ENCODE data around the gene NFATC2IP.
"Not testable (repeated sequence)": the region's sequence is repeated elsewhere in the genome, so short reads cannot be mapped to it uniquely, and the experiment has no call there.

Gene NFATC2IP

GRCh38 chr16:28974437-28975157, 23.9 kb downstream of the NFATC2IP start, which contains the start of gene SPNS1:
TSS of gene SPNS1 (plus strand) at chr16:28974778. CDS start at chr16:28975152, 374 bp downstream.
- TF ChIP-seq, protein P1, sequence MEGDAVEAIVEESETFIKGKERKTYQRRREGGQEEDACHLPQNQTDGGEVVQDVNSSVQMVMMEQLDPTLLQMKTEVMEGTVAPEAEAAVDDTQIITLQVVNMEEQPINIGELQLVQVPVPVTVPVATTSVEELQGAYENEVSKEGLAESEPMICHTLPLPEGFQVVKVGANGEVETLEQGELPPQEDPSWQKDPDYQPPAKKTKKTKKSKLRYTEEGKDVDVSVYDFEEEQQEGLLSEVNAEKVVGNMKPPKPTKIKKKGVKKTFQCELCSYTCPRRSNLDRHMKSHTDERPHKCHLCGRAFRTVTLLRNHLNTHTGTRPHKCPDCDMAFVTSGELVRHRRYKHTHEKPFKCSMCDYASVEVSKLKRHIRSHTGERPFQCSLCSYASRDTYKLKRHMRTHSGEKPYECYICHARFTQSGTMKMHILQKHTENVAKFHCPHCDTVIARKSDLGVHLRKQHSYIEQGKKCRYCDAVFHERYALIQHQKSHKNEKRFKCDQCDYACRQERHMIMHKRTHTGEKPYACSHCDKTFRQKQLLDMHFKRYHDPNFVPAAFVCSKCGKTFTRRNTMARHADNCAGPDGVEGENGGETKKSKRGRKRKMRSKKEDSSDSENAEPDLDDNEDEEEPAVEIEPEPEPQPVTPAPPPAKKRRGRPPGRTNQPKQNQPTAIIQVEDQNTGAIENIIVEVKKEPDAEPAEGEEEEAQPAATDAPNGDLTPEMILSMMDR (IDR thresholded peaks at IDR 0.05; ENCODE audit: low read depth, low read length): no peak

DNA sequence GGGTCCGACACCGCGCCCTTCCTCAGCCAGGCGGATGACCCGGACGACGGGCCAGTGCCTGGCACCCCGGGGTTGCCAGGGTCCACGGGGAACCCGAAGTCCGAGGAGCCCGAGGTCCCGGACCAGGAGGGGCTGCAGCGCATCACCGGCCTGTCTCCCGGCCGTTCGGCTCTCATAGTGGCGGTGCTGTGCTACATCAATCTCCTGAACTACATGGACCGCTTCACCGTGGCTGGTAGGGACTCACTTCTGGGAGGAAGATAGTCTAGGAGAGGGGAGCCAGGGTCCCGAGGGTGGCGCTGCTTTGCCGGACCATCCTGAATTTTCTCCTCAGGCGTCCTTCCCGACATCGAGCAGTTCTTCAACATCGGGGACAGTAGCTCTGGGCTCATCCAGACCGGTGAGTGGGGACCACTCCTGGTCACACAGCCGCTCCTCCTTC, 24.4 kb downstream of the NFATC2IP start:
- TF ChIP-seq, protein P1 (IDR thresholded peaks at IDR 0.05; ENCODE audit: low read depth, low read length): no peak
- no peak for DNase-seq (ENCODE audit: extremely low read depth, low read depth)

More at GRCh38 chr16:28974437-28975157, 23.9 kb downstream of the NFATC2IP start, which contains the start of gene SPNS1:
- DNase-seq (ENCODE audit: extremely low read depth, low read depth): peak; percentile 93

DNA sequence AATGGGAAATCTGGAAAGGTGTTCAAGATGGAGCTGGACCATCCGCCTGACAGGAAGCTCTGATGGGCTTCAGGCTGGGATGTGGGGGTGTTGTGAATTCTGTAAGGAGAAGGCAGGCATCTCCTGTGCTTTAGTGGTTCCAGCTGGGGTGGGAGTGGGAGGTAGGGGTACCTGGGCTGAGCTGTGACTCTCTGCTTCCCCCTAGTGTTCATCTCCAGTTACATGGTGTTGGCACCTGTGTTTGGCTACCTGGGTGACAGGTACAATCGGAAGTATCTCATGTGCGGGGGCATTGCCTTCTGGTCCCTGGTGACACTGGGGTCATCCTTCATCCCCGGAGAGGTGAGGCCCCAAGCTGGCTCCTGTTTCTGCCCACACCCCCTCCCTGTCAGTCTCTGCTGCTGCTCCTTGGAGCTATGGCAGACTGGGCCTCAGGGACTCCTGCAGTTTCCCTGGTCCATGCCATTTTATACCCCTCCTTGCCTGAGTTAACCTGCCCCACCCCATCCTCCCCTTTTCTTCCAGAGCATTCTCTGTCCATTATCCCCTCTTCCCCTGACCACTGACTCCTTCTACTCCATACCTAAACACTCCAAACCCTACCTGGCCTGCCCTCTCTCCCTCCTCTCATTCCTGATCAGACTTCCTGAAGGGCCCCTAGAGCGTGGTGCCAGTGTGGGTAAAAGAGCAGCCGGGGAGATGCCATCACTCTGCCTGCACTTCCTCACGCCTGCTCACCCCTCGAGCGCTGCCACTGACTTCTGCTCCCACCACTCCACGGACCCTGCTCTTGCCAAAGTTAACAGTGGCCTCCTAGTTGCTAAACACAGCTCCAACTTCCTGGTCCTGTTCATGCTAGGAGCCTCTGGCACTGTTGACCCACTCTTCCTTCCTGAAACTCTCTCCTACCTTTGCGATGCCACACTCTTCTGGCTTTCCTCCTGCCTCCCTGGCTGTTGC, 27.2 kb downstream of the NFATC2IP start:
- TF ChIP-seq, protein P1 (IDR thresholded peaks at IDR 0.05; ENCODE audit: low read depth, low read length): peak; percentile 14
- no peak for DNase-seq (ENCODE audit: extremely low read depth, low read depth)

DNA sequence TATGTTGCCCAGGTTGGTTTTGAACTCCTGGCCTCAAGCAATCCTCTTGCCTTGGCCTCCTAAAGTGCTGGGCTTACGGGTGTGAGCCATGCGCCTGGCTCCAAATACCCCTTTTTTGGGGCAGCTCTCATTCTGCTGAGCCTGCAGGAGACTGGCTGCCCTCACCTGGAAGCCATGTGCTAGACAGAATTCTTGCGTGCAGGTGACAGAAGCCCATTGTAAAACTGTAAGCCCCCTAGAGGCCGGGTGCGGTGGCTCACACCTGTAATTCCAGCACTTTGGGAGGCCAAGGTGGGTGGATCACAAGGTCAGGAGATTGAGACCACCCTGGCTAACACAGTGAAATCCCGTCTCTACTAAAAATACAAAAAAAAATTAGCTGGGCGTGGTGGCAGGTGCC, 29.6 kb downstream of the NFATC2IP start:
- DNase-seq (ENCODE audit: extremely low read depth, low read depth): not testable (repeated sequence)

DNA sequence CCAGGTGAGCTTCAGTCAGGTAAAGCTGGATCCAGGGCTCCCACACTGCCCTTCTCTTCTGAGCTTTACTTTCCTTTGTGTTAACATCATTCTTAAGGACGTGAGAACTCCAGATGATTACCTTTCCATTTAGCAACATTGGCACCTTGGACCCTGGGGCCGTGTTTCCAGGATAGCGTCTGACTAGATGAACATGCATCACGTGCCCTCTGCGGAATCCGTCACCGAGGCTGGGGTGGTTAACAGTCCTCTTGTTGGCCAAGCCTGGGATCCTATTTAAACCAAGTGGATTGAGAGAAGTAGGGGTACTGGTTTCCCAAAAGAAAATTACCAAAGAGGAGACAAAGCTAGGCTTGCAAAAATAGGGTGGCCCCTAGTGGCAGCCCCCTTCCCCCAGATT, 30.2 kb downstream of the NFATC2IP start:
- TF ChIP-seq, protein P1 (IDR thresholded peaks at IDR 0.05; ENCODE audit: low read depth, low read length): no peak
- no peak for DNase-seq (ENCODE audit: extremely low read depth, low read depth)

DNA sequence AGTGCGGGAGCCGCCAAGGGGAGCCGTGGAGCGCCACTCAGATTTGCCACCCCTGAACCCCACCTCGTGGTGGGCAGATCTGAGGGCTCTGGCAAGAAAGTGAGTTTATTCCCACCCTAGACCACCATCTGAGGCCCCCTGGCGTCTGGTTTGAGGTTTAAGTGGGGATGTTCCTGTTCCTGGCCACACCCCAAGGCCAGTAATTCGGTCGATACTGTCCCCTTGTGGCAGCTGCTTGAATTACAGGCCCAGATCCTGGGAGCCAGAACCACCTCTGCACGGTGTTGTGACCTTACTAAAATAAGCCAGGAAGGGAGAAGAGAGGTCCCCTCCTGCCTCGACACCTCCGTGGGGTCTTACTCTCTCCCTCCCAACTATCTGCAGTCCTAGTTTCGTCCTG, 30.8 kb downstream of the NFATC2IP start:
- TF ChIP-seq, protein P1 (IDR thresholded peaks at IDR 0.05; ENCODE audit: low read depth, low read length): peak; percentile 36
- DNase-seq (ENCODE audit: extremely low read depth, low read depth): no peak

GRCh38 chr16:28982418-28982817, 31.7 kb downstream of the NFATC2IP start:
- TF ChIP-seq, protein P1 (IDR thresholded peaks at IDR 0.05; ENCODE audit: low read depth, low read length): no peak
- no peak for DNase-seq (ENCODE audit: extremely low read depth, low read depth)
